GM18909 (cell line): Measurements from ENCODE around the gene H2AZ2.
"Not testable (repeated sequence)": the region's sequence is repeated elsewhere in the genome, so short reads cannot be mapped to it uniquely, and the experiment has no call there.

Experiments used
- ATAC-seq: cut with Tn5 transposase; IDR thresholded peaks from one replicate; pipeline ENCODE4 v1.9.1; 2021; ENCODE audit warnings: mild to moderate bottlenecking; ENCODE audit not compliant: unreplicated experiment, poor library complexity

H2AZ2 gene

DNA sequence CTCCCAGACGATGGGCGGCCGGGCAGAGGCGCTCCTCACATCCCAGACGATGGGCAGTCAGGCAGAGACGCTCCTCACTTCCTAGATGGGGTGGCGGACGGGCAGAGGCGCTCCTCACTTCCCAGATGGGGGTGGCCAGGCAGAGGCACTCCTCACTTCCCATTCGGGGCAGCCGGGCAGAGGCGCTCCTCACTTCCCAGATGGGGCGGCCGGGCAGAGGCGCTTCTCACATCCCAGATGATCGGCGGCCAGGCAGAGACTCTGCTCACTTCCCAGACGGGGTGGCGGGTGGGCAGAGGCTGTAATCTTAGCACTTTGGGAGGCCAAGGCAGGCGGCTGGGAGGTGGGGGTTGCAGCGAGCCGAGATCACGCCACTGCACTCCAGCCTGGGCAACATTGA, 24.0 kb upstream of the H2AZ2 start:
- ATAC-seq, result not testable (repeated sequence)

DNA sequence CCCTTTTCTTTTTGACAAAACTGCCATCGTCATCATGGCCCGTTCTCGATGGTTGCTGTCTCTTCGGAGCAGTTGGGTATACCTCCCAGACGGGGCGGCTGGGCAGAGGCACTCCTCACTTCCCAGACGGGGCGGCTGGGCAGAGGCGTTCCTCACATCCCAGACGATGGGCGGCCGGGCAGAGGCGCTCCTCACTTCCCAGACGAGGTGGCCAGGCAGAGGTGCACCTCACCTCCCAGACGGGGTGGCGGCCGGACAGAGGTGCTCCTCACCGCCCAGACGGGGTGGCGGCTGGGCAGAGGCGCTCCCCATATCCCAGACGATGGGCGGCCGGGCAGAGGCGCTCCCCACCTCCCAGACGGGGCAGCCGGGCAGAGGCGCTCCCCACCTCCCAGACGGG, 22.9 kb upstream of the H2AZ2 start:
- not testable (repeated sequence) for ATAC-seq

DNA sequence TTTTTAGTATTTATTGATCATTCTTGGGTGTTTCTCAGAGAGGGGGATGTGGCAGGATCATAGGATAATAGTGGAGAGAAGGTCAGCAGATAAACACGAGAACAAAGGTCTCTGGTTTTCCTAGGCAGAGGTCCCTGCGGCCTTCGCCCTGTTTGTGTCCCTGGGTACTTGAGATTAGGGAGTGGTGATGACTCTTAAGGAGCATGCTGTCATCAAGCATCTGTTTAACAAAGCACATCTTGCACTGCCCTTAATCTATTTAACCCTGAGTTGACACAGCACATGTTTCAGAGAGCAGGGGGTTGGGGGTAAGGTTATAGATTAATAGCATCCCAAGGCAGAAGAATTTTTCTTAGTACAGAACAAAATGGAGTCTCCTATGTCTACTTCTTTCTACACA, 22.4 kb upstream of the H2AZ2 start:
- not testable (repeated sequence) for ATAC-seq

DNA sequence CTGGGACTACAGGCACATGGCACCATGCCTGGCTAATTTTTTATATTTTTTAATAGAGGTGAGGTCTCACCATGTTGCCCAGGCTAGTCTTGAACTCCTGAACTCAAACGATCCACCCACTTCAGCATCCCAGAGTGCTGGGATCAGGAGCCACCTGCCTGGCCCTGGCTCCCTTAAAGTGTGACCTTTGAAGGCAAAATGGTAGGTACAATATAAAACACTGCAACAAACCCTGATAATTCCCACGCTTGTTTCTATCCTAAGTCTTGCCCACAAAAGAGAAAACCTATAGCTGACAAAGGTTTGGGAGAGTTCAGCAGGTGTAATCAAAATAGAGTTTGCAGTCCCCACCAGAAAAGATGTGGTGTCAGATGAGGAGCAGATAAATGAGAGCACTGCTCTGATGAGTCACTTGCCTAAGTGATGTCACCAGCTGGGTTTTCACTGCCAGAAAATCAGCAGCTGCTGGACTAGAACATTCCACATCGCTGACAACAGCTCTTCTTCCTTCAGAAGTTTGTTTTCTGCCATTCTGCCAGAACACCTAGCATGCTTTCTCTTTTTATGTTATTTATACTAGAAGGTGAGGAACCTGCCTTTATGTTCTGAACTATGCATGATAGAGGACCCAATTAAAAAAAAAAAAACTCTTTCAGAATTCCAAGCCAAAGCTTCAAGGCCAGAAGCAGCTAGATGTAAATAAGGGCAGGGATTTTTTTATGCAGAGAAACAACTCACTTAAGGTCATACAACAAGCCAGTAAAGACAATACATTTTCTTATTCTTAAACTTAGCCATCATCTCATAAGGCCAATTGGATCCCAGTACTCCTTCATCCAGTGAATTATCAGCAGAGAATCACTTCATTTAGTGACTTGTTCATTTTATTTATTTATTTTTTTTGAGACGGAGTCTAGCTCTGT, 19.4 kb upstream of the H2AZ2 start:
- ATAC-seq, result no peak

DNA sequence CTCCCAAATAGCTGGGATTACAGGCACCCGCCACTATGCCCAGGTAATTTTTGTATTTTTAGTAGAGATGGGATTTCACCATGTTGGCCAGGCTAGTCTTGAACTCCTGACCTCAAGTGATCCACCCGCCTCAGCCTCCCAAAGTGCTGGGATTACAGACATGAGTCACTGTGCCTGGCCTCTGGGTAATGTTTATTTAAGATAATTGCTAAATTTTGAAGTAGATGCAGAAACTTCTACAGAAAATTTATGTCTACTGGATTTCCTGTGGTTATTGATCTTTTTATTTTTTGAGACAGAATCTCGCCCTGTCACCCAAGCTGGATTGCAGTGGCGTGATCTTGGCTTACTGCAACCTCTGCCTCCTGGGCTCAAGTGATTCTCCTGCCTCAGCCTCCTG, 14.1 kb upstream of the H2AZ2 start:
- not testable (repeated sequence) for ATAC-seq

DNA sequence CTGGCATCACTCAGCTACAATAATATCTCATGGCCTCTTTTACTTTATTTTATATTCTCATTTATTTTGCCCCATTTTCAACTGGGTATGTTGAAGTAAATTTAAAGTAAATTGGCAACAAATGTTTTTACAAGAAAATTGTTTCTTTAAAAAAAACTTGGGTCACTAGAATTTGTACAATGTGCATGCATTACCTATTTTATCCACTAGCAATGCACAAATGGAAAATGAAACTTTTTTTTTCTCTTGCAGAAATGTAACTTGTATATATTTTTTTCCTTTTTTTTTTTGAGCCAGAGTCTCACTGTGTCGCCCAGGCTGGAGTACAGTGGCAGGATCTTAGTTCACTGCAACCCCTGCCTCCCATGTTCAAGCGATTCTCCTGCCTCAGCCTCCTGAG, 10.3 kb upstream of the H2AZ2 start:
- ATAC-seq, result no peak

GRCh38 chr7:44854644-44855364, 6.9 kb upstream of the H2AZ2 start:
- no peak for ATAC-seq

GRCh38 chr7:44853391-44853790, 5.5 kb upstream of the H2AZ2 start:
- no peak for ATAC-seq

GRCh38 chr7:44852590-44852989, 4.7 kb upstream of the H2AZ2 start:
- no peak for ATAC-seq

DNA sequence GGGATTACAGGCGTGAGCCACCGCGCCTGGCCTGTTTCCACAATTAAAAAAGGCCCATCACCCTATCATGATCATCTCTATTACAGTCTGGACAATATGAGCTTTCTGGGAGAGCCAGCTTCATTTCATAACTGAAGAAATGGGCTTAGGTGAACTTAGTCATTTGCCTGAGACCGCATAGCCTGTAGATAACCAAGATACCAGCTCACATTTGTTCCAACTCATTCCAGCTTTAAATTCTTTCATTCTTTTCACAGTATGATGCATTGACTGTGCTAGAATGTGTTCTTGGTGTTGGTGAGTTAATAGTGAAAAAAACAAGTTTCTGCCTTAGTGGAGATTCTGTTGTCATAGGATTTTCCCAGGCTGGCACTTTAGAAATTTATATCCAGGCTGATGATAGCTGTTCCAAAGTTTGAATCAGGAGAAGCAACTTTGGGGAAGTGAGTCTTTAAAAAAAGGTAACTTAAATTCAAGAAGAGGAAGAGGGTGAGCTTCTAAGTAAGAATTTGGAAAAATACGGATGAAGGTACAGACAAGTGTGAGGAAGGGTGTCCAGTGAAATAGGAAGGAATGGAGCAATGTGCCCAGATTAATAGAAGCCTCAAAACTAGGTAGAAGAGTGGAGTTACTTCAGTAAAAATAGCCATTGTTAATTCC, 2.1 kb upstream of the H2AZ2 start:
- ATAC-seq, result no peak

GRCh38 chr7:44849259-44849884, 1.5 kb upstream of the H2AZ2 start:
- ATAC-seq, result no peak

- ATAC-seq, result peak; percentile 69
Observed at GRCh38 chr7:44847509-44847919, 373 bp downstream of the H2AZ2 start.

GRCh38 chr7:44846816-44847508, 925 bp downstream of the H2AZ2 start:
- ATAC-seq, result no peak

DNA sequence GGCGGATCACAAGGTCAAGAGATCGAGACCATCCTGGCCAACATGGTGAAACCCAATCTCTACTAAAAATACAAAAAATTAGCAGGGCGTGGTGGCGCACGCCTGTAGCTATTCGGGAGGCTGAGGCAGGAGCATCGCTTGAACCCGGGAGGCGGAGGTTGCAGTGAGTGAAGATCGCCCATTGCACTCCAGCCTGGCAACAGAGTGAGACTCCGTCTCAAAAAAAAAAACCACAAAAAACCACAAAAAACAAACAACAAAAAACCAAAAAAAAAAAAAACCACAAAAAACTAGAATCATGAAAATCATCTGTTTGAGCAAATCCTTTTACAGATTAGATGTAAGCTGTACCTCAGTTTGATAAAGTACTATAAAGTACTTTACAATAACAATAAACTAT, 1.5 kb downstream of the H2AZ2 start:
- not testable (repeated sequence) for ATAC-seq

DNA sequence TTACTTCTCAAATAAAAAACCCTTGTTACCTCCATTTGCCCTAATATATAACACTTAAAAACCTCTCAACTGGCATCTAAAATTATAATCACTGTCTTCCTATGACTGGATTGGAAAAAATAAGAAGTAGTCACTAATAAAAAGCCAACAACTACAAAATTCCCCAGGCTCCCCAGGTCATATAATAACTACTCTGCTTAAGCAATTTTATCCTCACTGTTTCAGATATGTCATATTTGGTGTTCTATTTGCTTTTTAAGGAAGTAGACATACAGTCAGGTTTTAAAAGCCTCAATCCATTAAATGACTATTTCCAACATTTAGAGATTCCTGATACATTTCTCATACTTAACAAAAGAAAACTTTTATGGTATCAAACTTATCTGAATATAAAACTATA, 2.4 kb downstream of the H2AZ2 start:
- no peak for ATAC-seq

DNA sequence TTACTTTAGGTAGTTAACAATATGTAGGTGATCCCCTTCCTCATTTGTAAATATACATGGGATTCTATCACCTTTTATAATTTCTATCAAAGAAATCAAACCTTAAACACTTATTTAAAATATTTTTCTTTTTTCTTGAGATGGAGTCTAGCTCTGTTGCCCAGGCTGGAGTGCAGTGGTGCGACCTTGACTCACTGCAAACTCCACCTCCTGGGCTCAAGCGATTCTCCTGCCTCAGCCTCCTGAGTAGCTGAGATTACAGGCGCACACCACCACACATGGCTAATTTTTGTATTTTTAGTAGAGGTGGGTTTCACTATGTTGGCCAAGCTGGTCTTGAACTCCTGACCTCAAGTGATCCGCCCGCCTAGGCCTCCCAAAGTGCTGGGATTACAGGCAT, 4.4 kb downstream of the H2AZ2 start:
- not testable (repeated sequence) for ATAC-seq

GRCh38 chr7:44842675-44843074, 5.2 kb downstream of the H2AZ2 start:
- ATAC-seq, result not testable (repeated sequence)

GRCh38 chr7:44838751-44839150, 9.1 kb downstream of the H2AZ2 start:
- no peak for ATAC-seq

- no peak for ATAC-seq
Observed at GRCh38 chr7:44827567-44827966, 20.3 kb downstream of the H2AZ2 start.
